Osteocyte (in vitro differentiated cells): ENCODE data around the gene FASLG. TPM values are rescaled to one million over a fixed set of nuclear protein-coding genes. Genes with fewer than 3 reads are reported as not detected.

Experiments
- DNase-seq: peaks from one replicate; pipeline ENCODE4 v3.0.0; 2021; ENCODE audit warnings: mixed read lengths; ENCODE audit not compliant: unreplicated experiment; ENCODE audit errors: extremely low spot score
- H3K27ac Mint-ChIP-seq: one replicate; pipeline ENCODE4 v1.8.0; 2021; ENCODE audit warnings: mild to moderate bottlenecking, mixed read lengths; ENCODE audit not compliant: unreplicated experiment
- H3K27me3 Mint-ChIP-seq: one replicate; pipeline ENCODE4 v1.8.0; 2021; ENCODE audit warnings: mixed read lengths; ENCODE audit not compliant: unreplicated experiment
- H3K36me3 Mint-ChIP-seq: one replicate; pipeline ENCODE4 v1.8.0; 2021; ENCODE audit warnings: mixed read lengths; ENCODE audit not compliant: unreplicated experiment
- H3K4me1 Mint-ChIP-seq: one replicate; pipeline ENCODE4 v1.8.0; 2021; ENCODE audit warnings: mixed read lengths; ENCODE audit not compliant: unreplicated experiment
- H3K4me3 Mint-ChIP-seq: one replicate; pipeline ENCODE4 v1.8.0; 2021; ENCODE audit warnings: mild to moderate bottlenecking, moderate library complexity, mixed read lengths; ENCODE audit not compliant: unreplicated experiment
- H3K9me3 Mint-ChIP-seq: one replicate; pipeline ENCODE4 v1.8.0; 2021; ENCODE audit warnings: mixed read lengths; ENCODE audit not compliant: unreplicated experiment
- CTCF ChIP-seq: fragments of 200-600 bp; sonication (generic); IDR thresholded peaks from 2 replicates; pipeline ENCODE4 v1.5.0; 2021; ENCODE audit warnings: antibody characterized with exemption, mild to moderate bottlenecking, moderate library complexity
- total RNA-seq: library from RNA; stranded (reverse); gene quantifications from 2 replicates; pipeline ENCODE4 v1.2.1, GENCODE V29; 2021

The FASLG gene
- total RNA-seq, 1 donor from 2014 or later: not detected

GRCh38 chr1:172697534-172698002 is 38.7 kb downstream of the FASLG start:
- H3K27ac Mint-ChIP-seq: no peak overlapping the region
- H3K4me3 Mint-ChIP-seq: no peak overlapping the region
- TF ChIP-seq CTCF: no peak
- peaks cover 4% of the 10 kb centered on the region for H3K27me3 Mint-ChIP-seq
- H3K36me3 Mint-ChIP-seq: no peaks in the 10 kb centered on the region
- no peak for DNase-seq
- H3K4me1 Mint-ChIP-seq: no peaks in the 10 kb centered on the region
- no peaks in the 10 kb centered on the region for H3K9me3 Mint-ChIP-seq

GRCh38 chr1:172698224-172698623 is 39.3 kb downstream of the FASLG start:
- H3K27me3 Mint-ChIP-seq: peaks cover 4% of the 10 kb centered on the region
- H3K27ac Mint-ChIP-seq: no peak overlapping the region
- H3K4me3 Mint-ChIP-seq: no peak overlapping the region
- TF ChIP-seq CTCF: no peak
- no peak for DNase-seq
- no peaks in the 10 kb centered on the region for H3K4me1 Mint-ChIP-seq
- H3K9me3 Mint-ChIP-seq: no peaks in the 10 kb centered on the region
- no peaks in the 10 kb centered on the region for H3K36me3 Mint-ChIP-seq

GRCh38 chr1:172699111-172699510 is 40.2 kb downstream of the FASLG start:
- no peak for DNase-seq
- Mint-ChIP-seq H3K27ac (no peak overlapping the region), H3K36me3 (no peaks in the 10 kb centered on the region), H3K4me3 (no peak overlapping the region), H3K4me1 (no peaks in the 10 kb centered on the region), H3K9me3 (no peaks in the 10 kb centered on the region), H3K27me3 (peaks cover 4% of the 10 kb centered on the region)
- no peak for TF ChIP-seq CTCF

DNA sequence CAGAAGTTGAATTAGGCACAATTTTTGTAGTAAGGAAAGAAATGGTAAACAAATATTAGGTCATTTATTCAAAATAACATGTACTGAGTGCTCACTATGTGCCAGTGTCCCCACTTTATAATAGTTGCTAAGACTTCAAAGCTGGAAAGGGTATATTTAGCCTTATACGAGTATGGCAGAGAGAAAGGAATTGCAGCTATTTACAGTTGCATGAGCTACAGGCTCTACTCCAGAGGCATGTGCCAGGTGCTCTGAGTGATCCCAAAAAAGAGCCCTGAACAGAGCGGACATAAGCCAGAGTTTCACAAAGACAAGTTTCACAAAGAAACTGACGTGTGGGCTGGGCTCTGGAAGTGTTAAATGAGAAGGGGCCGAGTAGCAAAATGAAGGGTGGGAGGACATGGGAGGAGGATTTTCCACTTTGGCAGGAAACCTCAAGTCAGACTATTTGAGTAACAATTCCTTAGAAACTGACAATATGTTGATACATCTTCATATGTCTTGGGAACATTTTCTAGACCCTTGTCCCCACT is 40.9 kb downstream of the FASLG start:
- no peak overlapping the region for H3K4me3 Mint-ChIP-seq
- no peak overlapping the region for H3K27ac Mint-ChIP-seq
- H3K9me3 Mint-ChIP-seq: no peaks in the 10 kb centered on the region
- no peaks in the 10 kb centered on the region for H3K36me3 Mint-ChIP-seq
- H3K27me3 Mint-ChIP-seq: peaks cover 4% of the 10 kb centered on the region
- no peaks in the 10 kb centered on the region for H3K4me1 Mint-ChIP-seq
- no peak for DNase-seq
- no peak for TF ChIP-seq CTCF

GRCh38 chr1:172700556-172700955 is 41.7 kb downstream of the FASLG start:
- Mint-ChIP-seq H3K4me1 (no peaks in the 10 kb centered on the region), H3K36me3 (no peaks in the 10 kb centered on the region), H3K27me3 (peaks cover 4% of the 10 kb centered on the region), H3K27ac (no peak overlapping the region), H3K4me3 (no peak overlapping the region), H3K9me3 (no peaks in the 10 kb centered on the region)
- no peak for DNase-seq
- TF ChIP-seq CTCF: no peak
